Frontal cortex (tissue), 4 donors: ENCODE measurements around the gene MLPH. TPM values are rescaled to one million over a fixed set of nuclear protein-coding genes. Genes with fewer than 3 reads are reported as not detected.

Experiments used
- DNase-seq, 2 donors: peaks; one replicate each; pipeline ENCODE4 v3.0.0; 2012; ENCODE audit warnings: low spot score in 2 of 2
- FAIRE-seq: peaks from 2 replicates; lab custom pipeline; 2012; peaks lifted over from hg19 to GRCh38; lab: Jason Lieb, UNC
- total RNA-seq: library from RNA; depleted of rRNA; stranded (reverse); fragments of >200 nt; gene quantifications from one replicate; pipeline ENCODE4 v1.2.3, GENCODE V29; 2014
- donor health status: control.
- donor health status: control.
- donor health status: control.

MLPH gene
- total RNA-seq, 1 donor from 2014 or later: 0.82 TPM

DNA sequence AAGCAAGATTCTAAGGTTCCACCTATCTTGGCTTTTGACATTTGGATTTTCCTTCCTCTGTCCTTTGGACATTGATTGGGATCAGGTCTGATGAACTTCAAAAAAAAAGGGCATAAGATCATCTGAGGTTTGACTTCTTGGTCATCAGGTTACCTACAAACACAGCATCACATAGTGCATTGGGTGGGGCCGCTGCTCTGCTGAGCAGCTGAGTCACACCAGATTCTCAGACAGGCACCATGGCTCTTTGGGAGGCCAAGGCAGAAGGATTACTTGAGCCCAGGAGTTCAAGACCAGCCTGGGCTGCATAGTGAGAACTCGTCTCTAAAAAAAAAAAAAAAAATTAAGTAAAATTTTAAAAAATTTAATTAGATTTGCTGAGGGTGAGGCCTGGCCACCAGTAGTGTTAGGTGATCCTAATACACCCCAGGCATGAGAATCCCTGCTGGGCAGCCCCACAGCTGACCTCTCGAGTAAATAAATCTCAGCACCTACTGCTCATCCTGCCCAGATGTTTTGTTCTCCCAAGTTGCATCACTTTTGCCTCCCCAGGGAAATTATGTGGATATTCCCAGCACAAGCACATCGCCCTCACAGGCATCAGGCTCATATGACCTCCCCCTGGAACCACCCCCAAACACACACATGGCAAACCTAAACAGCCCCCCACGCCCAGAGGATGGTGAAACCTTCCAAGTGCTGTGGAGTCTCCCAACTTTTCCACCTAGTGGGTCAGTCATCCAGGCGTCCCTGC is 5.3 kb downstream of the MLPH start:
- no peak for DNase-seq
- FAIRE-seq: no peak

DNA sequence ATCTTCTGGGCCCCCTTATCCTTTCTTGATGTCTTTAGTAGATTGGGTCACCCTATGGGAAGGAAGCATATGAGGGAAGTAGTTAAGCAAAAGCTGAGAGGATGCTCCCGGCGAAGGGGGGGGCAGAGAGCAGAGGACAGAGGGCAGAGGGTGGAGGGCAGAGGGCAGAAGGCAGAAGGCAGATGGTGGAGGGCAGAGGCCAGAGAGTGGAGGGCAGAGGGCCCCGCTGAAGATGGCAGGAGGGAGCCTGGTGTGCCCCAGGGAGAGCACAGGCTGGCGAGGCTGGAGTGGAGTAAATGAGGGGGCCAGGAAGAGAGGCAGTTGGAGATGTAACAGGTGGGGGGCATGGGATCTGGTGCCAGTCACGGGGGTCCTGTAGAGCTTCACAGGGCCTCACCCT is 7.0 kb downstream of the MLPH start:
- FAIRE-seq: no peak
- no peak for DNase-seq

DNA sequence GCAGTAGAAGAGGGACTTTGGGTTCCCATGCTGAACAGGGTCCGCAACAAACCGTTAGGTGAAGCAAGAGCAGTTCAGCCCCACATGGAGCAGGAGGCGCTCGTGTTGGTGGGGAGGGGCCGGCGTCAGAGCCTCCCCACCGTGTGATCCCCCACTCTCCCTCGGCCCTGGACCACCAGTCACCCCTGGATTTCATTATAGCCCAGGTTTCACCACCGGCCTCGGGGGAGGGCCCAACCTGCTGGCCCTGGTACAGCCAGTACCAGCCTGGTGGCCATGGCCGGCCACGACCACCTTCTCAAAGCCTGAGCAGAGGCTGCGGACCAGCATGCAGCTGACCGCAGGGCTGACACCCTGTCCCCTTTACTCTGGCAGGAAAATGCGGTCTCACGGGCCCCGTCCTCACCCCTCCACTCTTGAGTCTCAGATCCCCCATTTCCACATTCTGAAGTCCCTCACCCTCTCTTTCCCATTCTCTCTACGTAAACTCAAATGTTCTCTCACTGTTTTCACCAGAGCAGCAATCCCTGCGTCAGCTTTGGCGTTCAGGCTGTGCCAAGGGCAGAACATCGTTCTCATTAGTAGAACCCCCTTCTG is 8.6 kb downstream of the MLPH start:
- FAIRE-seq (no peak), DNase-seq (no peak)

DNA sequence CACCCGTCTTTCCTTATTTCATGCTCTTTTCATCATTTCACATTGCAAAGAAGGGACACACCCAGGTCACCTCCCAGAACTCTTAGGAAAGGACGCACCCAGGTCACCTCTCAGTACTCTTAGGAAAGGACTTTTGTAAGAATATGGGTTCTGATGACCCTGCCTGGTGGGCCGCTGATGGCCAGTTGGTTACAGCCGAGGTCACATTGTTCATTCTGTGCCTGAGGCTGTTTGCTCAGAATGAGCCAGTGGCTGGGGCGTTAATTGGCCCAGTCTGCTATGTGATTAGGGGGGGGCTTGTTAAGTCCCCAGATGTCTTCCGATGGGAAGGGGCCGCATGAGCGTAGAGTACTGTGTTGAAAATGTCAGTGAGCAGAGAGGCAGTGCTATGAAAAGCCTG is 9.4 kb downstream of the MLPH start:
- no peak for FAIRE-seq
- DNase-seq: no peak

DNA sequence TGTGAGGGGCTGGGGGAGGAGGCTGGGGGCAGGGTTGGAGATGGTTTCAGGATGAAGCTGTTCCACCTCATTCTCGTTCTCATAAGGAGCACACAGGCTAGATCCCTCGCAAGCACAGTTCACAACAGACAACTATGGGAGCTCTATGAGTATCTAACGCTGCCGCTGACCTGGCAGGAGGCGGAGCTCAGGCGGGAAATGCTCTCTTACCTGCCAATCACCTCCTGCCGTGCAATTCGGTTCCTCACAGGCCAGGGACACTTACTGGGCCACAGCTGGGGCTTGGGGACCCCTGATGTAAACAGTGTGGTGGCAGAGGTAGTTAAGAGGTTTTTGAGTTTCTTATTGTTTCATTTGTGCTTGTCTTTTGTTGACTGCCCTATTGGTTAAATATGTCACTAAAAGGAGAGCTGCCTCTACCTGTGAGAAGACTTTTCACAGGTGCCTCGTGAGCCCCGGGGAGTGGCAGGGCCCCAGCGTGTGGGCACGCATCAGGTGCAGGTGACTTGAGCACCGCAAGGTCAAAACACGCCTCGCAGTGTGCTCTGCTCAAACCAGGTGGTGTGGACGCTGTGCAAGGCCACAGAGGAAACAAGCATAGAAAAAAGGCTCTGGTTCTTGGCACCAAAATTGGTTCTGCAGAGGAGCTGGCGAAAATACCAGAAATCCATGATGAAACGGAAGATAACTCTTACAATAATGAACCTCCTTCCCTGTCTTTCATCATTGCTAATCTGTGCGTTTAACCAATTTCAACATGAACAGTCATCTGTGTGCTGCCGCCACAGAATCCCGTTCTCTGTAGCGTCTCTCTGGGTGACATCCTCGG is 10.2 kb downstream of the MLPH start:
- FAIRE-seq (no peak), DNase-seq (no peak)

DNA sequence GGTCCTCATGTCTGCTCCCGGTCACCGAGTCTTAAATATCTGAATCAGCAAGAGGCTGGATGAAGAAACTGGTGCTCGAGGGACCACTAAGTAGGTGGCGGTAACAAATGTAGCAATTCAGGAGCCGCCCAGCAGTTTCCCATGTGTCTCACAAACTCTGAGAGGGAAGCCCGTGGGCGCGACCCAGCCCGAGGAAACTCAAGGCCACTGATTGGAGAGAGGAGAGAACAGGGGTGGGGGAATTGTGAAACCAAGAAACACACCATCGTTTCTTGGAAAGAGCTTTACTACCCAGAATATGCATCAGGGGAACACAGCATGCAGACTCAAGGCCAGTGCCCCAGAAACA is 10.8 kb downstream of the MLPH start:
- no peak for FAIRE-seq
- DNase-seq: no peak

DNA sequence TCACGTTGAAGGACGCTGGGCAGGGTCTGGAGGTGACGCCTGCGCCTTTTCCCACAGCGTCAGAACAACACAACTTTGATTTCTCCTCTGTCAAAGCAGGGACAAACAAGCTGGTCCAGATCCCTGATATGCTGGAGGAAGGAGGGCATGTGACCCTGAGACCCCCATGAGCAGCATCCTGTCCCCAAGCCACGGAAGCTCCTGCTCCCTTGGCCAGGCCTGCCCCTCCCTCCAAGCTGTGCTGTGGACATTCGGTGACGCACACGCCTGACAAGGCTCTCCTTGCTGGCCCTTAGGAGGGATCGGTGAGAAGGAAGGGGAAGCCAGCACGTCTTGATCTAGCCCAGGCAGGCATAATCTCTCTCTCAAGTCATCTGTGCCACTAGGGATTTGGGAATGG is 11.3 kb downstream of the MLPH start:
- FAIRE-seq: no peak

DNA sequence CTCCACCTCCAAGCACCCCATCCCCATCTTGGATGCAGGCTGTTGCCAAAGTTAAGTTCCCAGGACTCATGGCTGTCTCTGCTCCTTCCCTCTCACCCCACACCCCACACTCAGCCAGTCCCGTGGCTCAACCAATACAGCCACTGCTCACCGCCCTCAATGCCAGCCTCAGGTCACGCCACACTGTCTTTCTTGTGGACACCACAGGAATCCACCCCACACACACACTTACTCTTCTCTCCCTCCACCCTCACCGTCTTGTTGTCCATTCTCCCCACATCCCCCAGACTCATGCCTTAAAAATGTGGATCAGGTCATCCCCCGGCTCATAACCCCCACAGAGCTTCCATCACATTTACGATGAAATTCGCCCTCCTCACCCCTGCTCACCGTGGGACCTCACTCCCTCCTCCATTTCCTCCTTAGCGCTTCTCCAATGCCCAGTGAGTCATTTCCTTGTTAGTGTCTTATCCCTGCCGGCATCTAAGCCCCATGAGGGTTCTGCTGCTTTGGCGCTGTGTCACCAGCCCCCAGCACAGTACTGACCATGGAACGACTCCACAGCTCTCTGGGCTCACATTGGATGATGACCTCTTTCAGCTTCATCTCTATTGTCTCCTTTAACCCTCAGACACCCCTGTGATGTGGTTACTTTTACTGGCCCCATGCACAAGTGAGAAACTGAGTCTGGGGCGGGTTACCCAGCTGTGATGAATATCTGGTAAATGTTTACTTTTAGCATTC is 13.8 kb downstream of the MLPH start:
- FAIRE-seq (no peak), DNase-seq (no peak)

More for the DNA sequence above, 11.3 kb downstream of the MLPH start:
- DNase-seq: no peak

DNA sequence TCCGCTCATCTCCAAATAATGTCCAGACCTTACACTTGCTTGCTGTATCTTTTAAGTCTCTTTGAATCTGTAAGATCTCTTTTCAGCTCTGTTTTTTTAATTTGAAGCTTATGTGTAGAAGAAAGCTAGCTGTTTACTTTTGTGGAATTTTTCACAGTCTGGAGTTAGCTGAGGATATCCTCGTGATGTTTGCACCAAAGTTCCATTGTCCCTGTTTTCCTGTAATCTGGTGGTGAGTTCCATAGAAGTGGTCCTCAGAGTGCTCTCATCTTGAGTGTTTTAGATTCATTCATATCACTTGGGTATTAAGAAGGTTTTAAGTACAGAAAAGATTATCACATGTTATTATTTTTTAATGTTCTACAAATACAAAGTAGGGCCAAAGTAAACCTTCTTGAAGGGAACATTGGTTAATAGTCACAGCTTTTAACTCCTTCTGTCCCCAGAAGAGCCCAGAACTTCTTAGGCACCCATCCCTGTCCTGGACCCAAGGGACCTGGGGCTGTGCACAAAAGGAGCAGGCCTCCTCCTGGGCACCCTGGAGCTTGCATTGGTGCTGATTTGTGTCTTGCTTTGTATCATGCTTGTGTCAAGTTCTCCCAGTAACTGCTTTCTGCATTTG is 15.0 kb downstream of the MLPH start:
- FAIRE-seq: no peak
- DNase-seq: no peak

DNA sequence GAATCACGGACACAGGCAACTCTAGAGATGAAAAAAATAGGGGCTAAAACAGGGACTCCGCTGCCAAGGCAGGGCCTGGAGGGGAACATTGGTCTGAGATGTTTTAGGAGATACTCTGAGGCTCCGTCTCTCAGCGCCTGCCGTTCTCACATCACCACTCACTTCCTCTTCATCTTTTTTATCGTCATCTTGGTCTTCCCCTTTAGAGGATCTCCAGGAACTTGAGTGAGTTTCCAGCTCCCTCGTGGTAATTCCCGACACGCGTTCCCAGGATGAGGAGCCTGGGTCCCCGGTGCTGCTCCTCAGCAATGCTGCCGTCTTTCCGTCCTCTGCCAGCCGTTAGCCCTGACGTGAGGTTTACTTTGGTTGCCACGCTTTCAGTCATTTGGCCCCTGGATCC is 16.1 kb downstream of the MLPH start:
- DNase-seq (no peak), FAIRE-seq (no peak)

DNA sequence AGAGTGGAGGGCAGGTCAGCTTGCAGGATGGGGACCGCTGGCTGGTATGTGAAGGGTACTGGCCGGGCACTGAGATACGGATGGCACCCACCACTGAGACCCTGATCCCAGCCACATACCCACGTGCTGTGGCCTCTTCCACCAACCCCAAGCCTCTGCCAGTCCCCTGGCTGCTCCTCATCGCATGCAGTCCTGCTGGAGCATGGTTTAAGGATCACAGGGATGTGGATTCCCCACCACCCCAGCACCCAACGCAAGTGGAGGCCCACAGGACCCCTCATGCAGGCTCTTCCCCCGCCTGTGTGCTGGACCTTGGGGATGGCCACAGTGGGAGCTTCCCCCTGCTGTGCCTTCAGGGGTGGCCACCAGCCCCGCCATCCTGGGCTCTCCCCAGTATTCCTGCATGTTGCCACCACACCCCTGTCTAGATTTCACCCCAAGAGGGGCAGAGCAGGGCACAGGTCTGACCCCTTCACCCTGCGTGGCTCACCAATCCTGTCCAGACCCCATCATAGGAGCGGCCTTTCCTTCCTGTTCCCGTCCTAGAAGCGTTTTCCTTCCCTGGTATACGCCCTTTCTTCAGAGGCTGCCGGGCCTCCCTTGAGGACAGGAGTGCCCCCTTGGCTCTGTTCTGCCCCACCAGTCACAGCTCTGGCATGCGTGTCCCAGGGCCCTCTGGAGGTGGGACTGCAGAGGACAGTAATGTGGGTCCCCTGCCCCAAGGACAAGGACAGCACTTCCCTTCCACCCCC is 18.3 kb downstream of the MLPH start:
- no peak for DNase-seq
- no peak for FAIRE-seq

DNA sequence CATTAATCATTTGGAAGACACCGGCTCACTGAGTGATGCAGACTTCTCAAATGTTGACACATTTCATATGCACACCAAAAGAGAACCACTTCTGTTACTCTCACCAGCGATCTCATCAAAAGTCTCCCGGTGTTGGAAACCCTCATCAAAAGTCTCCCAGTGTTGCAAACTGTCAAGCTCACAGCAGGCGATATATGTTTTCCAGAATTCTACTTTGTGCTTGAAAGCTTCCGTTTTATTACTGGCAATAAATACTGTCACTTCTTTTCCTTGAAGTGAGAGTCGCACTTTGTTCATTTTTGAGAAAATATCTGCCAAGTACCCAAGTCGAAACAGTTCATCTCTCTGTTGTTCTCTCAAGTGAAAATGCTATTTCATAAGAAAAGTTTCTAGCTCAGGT is 20.5 kb downstream of the MLPH start:
- DNase-seq (no peak), FAIRE-seq (no peak)

DNA sequence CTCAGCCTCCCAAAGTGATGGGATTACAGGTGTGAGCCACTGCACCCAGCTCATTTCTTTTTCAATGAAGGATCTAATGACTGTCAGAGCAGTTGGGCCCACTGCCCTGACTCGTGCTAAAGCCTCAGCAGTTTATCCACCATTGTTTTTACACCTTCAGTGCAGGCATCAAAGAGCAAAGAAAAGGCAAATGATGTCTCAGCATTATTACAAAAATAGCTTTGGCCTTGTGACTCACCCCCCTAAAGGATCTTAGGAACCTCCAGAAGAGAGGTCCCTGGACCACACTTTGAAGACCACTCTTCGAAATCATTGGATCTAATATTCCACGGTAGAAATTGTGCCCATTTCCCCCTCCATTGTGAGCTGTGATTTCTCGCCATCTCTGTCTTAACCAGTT is 21.3 kb downstream of the MLPH start:
- DNase-seq (no peak), FAIRE-seq (no peak)

DNA sequence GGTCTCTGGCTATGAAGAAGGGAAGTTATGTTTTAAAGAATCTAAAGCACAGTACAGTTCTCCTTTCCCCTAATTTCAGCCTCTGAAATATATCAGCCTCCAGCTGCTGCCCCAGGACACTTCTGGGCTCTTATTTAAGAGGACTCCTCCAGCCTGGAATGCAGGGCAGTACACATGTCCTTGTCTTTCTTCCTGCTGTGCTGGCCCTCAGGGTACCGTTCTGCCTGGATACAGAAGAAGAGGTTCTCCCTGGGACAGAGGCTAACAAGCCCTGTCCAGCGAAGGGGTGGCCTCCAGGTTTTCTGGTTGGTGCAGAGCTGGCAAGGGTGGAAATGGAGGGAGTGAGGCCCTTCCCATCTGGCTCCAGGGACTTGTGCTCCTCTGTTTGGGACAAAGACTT is 22.1 kb downstream of the MLPH start:
- no peak for DNase-seq
- no peak for FAIRE-seq

DNA sequence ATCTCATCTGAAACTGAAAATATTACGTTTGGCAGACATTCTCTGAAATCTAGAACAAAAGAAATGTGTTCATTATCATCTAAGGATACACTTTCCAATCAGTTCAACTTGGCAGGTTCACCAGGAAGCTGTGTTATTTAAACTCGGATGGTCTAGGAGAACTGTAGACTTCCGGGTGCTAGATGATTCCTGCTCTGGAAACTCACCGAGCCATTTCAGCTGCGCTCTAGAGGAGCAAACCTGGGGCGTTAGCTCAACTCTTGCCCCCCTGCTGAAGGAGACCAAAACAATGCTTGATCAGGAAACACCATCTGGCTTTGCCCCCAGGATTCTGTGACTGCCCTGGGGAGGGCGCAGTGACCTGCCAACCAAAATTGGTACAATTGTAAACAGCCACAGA is 22.9 kb downstream of the MLPH start:
- FAIRE-seq: no peak
- DNase-seq: no peak

DNA sequence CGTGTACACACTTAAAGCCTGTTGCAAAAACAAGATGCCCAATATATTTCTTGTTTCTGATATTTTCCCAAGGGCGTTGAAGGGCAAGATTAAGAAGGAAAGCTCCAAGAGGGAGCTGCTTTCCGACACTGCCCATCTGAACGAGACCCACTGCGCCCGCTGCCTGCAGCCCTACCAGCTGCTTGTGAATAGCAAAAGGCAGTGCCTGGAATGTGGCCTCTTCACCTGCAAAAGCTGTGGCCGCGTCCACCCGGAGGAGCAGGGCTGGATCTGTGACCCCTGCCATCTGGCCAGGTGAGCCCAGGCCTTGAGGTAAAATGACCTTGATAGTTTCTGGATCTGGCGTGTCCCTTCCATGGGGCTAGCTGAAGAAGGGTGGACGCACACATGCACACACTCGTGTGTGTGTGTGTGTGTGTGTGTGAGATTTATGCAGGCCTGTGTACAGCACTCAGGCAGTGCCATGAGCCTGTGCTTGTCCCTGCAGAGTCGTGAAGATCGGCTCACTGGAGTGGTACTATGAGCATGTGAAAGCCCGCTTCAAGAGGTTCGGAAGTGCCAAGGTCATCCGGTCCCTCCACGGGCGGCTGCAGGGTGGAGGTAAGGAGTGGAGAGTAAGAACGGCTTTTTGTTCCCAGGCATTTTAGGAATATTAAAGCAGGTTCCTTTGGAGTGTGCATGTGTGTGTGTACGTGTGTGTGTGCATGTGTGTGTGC is 23.6 kb downstream of the MLPH start:
- FAIRE-seq (no peak), DNase-seq (no peak)

DNA sequence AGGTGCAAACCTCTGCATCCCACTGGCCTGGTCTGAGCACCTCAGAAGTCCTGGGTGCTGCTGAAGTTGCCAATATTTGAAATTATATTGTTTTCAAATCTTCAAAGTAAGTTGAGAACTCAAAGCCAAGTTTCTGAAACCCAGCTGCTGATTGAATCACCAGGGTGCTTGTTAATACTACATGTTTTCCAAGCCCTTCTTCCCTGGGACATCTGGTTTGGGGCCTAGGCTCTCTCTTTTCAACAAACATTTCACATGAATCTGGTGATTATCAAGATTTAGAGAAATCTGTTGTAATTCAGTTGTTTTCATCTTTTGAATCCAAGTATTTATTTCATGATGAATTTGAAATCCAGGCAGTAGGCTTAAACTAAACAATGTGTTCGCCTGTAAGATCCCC is 24.4 kb downstream of the MLPH start:
- FAIRE-seq: no peak

DNA sequence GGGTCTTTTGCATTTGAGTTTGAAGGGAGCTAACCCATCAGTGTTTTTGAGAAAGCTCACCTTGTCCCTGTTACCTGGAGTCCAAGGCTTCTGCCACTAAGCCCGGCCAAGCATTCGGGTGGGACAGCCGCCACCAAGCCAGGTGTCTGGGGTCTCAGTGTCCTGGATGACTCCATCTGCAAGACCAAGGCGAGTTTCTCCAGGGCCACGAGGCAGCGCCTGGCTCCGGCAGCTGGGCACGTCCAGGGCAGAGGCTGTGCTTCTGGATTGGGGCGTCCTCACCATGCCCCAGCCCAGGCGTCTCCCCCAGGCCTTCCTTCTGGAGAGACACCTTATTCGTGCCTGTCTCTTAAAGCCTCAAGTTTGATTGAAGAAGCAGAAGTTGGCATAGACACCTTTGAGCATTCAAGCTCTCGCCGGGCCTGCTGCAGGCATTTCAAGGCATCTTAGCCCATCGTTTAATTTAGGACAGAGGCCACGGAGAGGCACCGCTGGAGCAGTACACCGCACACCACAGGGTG is 24.9 kb downstream of the MLPH start:
- no peak for FAIRE-seq
- no peak for DNase-seq

More for the DNA sequence above, 24.4 kb downstream of the MLPH start:
- no peak for DNase-seq
